ENCODE data around the gene PACRG.
"Not testable (repeated sequence)": the region's sequence is repeated elsewhere in the genome, so short reads cannot be mapped to it uniquely, and the experiment has no call there.

The PACRG gene

DNA sequence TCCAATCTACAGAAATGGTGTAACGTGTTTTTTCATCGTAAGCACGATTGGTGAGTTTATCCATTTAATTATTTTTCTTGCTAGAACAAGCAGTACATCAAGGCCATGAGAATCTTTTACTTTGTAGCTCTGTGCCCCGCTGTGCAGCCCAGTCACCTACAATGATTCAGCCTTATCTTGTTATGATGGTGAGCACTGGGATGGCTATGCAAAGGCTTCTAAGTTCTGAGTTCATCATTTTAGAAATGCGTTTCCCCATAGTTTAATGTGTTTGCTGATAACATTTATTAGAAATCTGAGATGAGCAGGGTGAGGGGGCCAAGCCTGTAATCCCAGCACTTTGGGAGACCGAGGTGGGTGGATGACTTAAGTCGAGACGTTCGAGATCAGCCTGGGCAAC is 575.0 kb downstream of the PACRG start:
- no peak for DNase-seq (ENCODE audit: low read depth in 1 of 2, low spot score in 1 of 2)

DNA sequence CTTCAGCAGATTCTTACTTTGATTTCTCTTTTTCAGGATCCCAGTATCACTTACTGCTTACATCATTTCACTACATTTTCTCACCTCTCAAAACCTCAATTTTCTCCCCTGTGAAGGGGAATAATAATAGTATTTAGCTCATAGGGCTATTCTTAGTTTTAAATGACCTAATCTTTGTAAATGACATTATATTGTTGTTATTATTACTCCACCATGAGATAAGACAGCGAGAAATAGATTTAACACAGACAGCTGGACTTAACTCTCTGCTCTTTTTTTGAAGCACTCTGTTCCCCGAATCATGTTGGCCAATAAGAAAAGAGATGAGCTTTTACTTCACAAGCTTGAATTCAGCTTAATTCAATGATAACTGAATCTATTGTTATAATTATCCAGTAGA is 578.2 kb downstream of the PACRG start:
- DNase-seq (ENCODE audit: low read depth in 1 of 2, low spot score in 1 of 2): no peak

- no peak for DNase-seq (ENCODE audit: low read depth in 1 of 2, low spot score in 1 of 2)
These were observed 581.1 kb downstream of the PACRG start for GRCh38 chr6:163308629-163309440.

- no peak for DNase-seq (ENCODE audit: low read depth in 1 of 2, low spot score in 1 of 2)
These were observed 581.8 kb downstream of the PACRG start for GRCh38 chr6:163309491-163310026.

- no peak for DNase-seq (ENCODE audit: low read depth in 1 of 2, low spot score in 1 of 2)
These were observed 582.6 kb downstream of the PACRG start for GRCh38 chr6:163310096-163310972.

DNA sequence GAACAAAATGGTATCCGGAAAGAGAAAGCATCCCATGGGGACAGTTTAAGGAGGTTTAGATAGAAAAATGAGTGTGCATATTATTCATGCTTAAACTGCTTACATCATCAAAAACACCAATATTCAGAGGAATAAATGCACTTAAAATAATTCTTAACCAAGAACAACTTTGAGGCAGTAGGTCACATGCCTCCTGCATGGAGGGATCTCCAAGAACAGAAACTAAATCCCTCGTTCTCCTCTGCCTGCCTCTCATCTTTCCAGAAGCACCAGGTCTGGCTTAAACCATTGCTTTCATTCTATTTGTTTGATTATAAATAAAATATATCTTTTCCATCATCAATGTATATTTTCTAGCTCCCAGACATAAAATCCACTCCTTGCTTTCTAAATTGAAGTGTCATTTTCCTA is 583.2 kb downstream of the PACRG start:
- no peak for DNase-seq (ENCODE audit: low read depth in 1 of 2, low spot score in 1 of 2)

- no peak for DNase-seq (ENCODE audit: low read depth in 1 of 2, low spot score in 1 of 2)
These were observed 584.1 kb downstream of the PACRG start for GRCh38 chr6:163311830-163312229.

GRCh38 chr6:163313566-163313965 is 585.8 kb downstream of the PACRG start:
- DNase-seq (ENCODE audit: low read depth in 1 of 2, low spot score in 1 of 2): no peak

- no peak for DNase-seq (ENCODE audit: low read depth in 1 of 2, low spot score in 1 of 2)
These were observed 586.2 kb downstream of the PACRG start for GRCh38 chr6:163313981-163314380.

GRCh38 chr6:163314791-163315470 is 587.2 kb downstream of the PACRG start:
- DNase-seq (ENCODE audit: low read depth in 1 of 2, low spot score in 1 of 2): no peak

DNA sequence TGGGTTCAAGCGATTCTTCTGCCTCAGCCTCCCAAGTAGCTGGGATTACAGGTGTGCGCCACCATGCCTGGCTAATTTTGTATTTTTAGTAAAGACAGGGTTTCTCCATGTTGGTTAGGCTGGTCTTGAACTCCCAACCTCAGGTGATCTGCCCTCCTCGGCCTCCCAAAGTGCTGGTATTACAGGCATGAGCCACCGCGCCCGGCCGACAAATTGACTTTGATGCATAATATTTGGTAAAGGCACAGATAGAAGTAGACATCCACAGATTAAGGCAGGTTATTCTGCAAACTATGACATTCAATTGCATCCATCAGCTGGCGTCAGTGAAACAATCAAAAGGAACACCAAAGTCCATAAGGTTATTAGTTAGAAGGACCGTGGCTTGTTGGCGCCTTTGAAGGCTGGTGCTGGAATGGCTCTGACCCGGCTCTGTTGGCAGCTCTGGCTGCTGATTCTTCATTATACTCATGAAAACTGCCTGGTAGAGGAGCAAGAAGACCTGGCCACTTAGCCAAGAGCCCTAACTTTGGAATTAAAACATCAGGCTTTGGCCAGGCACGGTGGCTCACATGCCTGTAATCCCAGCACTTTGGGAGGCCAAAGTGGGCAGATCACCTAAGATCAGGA is 589.2 kb downstream of the PACRG start:
- DNase-seq (ENCODE audit: low read depth in 1 of 2, low spot score in 1 of 2): not testable (repeated sequence)

GRCh38 chr6:163318071-163318786 is 590.5 kb downstream of the PACRG start:
- no peak for DNase-seq (ENCODE audit: low read depth in 1 of 2, low spot score in 1 of 2)

GRCh38 chr6:163319609-163320366 is 592.0 kb downstream of the PACRG start:
- DNase-seq (ENCODE audit: low read depth in 1 of 2, low spot score in 1 of 2): no peak

DNA sequence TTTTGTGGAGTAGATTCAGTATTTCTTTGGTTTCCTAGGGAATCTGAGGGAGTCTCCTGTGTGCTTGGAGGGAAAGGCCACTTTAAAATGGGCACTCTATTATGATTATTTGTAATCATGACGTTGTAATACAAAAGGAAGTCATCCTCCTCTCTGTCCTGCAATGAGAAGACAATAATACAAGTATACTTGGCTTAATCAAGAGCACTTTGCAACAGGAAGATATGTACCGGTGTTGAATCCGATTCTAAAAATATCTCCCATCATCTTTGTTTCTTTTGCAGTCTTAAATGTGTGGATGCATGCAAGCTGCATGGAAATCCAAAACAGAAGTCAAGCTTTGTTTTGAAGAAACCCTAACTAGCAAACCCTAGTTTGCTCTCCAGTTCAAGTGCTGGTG is 592.6 kb downstream of the PACRG start:
- DNase-seq (ENCODE audit: low read depth in 1 of 2, low spot score in 1 of 2): no peak

- DNase-seq (ENCODE audit: low read depth in 1 of 2, low spot score in 1 of 2): no peak
These were observed 593.0 kb downstream of the PACRG start for GRCh38 chr6:163320804-163321203.

DNA sequence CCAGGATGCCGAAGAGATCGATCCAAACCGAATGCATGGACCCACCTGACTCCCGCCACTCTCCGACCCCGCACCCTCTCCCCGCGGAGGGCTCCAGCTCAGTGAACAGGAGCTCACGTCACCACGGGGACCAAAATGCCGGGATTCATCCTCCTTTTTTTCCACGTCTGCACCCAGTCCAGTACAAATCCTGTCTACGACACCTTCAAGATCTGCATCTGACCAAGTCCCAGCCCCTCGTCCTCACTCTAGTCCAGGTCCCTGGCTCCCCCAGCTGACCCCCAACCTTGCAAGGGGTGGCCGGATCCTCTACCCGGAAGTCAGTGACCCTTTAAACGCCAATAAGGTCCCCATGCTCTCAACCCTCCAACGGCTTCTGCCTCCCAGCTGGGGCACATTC is 593.9 kb downstream of the PACRG start:
- no peak for DNase-seq (ENCODE audit: low read depth in 1 of 2, low spot score in 1 of 2)

GRCh38 chr6:163323274-163323673 is 595.5 kb downstream of the PACRG start:
- DNase-seq (ENCODE audit: low read depth in 1 of 2, low spot score in 1 of 2): no peak

GRCh38 chr6:163323705-163324104 is 595.9 kb downstream of the PACRG start:
- no peak for DNase-seq (ENCODE audit: low read depth in 1 of 2, low spot score in 1 of 2)

DNA sequence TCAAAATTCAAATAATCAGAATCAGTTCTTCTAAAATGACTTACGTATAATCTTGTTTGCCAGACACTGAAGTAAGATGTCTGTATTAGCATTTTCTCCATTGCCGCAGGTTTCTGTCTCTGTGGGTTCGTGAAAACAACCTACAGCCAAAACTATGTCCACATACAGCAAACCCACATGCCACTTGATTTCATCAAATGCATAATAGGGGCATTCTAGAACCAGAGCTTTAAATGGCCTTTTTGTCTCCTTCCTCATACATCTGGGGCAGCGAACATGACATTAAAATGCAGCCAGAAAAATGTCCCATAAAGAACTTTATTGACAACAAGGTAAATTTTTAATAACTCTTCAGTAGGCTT is 596.5 kb downstream of the PACRG start:
- no peak for DNase-seq (ENCODE audit: low read depth in 1 of 2, low spot score in 1 of 2)
